Stimulated activated CD4-positive, alpha-beta T cell treated with anti-CD3 and anti-CD28 coated beads, Interleukin-15, amount 100 ng/mL, for 24 hours (primary cell): ENCODE results near the gene ERI2.
"Not testable (repeated sequence)": the region's sequence is repeated elsewhere in the genome, so short reads cannot be mapped to it uniquely, and the experiment has no call there.

ENCODE experiments used
- DNase-seq: peaks from one replicate; pipeline ENCODE4 v3.0.0-alpha.2; 2020

Gene ERI2

DNA sequence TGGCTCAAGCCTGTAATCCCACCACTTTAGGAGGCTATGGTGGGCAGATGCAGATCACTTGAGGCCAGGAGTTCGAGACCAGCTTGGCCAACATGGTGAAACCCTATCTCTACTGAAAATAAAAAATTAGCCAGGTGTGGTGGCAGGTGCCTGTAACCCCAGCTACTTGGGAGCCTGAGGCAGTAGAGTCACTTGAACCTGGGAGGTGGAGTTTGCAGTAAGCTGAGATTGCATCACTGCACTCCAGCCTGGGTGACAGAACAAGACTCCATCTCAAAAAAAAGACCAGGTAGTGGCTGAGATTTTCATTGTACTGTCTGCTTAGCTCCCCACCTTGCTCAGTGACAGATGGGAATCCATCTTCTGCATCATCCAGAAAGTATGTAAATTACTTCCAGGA, 41.8 kb downstream of the ERI2 start:
- not testable (repeated sequence) for DNase-seq

DNA sequence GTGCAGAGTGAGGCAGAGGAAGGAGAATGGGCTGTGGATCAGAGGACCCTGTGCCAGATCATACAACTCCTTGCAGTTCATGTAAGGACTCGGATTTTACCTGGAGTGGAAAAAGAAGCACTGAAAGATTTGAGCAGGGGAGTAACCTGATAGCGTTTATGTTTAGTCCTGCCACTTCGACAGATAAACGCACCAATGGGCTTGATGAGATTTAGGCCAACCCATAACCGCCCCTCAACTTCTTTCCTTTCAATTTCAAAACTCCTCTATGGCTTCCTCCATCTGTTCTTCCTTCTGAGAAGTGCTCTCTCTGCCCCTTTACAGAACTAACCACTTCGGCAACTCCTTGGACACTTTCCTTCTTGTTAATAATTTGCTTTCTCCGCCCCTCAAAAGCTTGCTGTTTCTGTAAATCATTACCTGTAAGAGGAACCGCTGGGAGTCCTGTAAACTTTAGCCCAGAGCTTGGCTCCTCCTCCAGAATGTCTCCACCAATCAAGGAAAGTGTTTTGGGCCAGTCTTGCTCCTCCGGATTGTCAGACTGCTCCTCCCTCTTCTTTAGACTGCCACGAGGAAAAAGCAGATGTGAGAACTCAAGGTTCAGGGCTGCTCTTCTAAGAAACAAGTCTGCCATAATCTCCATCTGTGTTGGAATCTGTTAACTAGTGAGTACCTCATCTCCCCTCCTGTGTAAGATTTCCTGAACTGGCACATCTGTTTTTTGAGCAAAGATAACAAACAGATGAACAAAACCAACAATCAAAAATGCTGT, 42.6 kb downstream of the ERI2 start, which contains the start of gene ACSM3:
Gene ACSM3, plus strand, starts transcription at position 554 of the 772 bp plus-strand sequence. CDS start 6,021 bp downstream, outside the sequence.
- DNase-seq = peak; percentile 67

DNA sequence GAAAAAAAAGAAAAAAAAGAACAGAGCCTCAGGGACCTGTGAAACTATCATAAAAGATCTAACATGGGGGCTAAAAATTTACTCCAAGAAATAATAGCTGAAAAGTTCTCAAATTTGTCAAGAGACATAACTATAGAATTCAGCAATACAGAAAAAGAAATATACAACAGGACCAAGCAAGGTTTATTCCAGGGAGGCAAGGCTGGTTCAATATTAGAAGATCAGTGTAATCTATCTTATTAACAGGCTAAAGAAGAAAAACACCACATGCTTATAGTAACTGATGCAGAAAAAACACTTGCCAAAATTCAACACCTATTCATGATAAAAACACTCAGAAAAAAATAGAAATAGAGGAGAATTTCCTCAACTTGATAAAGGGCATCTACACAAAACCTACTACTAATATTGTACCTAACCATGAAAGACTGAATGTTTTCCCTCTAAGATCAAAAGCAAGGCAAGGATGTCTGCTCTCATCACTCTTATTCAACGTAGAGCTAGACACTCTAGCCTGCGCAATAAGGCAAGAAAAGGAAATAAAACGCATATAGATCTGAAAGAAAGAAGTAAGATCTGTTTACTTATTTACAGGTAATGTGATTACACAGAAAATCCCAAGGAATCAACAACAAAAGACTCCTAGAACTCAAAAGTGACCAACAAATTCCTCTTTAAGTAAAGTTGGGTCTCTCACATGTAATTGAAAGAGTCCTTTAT, 43.7 kb downstream of the ERI2 start:
- no peak for DNase-seq

DNA sequence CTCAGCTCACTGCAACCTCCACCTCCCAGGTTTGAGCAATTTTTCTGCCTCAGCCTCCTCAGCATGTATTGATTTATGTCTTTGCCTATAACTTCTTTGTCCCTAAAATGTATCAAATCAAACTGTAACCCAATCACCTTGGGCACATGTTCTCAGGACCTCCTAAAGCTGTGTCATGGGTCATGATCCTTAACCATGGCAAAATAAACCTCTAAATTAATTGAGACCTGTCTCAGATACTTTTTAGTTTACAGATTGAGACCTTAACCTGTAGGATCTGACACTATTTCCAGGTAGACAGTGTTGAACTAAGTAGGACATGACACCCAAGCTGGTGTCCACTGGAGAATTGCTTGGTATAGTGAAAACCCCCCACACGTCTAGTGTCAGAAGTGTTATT, 45.1 kb downstream of the ERI2 start:
- no peak for DNase-seq

DNA sequence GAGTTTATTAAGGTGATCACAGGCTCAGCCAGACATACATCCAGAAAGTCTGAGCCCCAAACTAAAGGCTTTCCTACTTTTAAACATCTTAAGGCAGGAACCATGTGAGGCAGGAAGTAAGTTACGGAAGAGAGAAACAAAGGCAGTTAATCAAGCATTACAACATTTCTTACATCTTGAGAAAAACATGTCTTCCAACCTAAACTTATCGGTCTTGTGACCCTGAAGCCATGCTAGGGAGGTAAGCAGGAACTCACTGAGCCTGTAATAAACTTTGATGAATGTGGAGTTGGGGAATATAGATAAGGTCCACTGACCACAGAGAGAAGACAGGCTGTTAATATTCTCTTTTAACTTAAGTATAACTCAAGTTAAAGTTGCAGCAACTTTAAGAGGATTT, 45.9 kb downstream of the ERI2 start:
- DNase-seq = no peak

DNA sequence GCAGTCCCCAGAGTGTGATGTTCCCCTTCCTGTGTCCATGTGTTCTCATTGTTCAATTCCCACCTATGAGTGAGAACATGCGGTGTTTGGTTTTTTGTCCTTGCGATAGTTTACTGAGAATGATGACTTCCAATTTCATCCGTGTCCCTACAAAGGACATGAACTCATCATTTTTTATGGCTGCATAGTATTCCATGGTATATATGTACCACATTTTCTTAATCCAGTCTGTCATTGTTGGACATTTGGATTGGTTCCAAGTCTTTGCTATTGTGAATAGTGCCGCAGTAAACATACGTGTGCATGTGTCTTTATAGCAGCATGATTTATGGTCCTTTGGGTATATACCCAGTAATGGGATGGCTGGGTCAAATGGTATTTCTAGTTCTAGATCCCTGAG, 50.5 kb downstream of the ERI2 start:
- not testable (repeated sequence) for DNase-seq

DNA sequence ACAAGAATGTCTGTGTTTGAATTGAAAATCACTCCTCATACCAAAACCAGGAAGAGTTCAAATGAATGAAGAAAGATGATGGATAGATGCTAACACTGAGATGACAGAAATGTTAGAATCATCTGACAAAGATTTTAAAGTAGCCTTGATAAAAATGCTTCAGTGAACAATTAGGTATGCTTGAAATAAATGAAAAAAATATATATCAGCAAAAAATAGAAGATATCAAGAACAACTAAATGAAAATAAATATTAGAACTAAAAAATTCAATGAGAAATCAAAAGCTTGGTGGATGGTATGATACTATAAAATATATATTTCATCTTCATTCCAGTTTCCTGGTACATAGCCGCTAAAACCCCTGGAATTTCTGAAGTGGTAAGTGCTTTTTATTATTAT, 51.0 kb downstream of the ERI2 start:
- DNase-seq = no peak

DNA sequence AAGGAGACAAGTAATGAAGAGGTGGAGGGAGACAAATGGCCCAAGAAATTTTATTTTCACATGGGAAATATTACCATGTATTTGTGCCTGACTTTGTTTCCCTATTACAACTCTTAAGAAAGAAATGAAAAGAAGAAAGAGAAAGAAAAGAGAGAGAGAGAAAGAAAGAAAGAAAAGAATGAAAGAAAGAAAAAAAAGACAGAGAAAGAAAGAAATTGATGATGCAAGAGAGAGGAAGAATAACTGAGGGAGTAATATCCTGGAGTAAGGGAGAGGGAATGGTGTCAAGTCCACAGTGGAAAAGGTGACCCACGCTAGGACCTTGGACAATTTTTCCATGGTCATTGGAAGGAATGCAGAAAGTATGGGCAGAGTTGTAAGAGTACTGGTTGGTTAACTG, 52.5 kb downstream of the ERI2 start:
- no peak for DNase-seq

DNA sequence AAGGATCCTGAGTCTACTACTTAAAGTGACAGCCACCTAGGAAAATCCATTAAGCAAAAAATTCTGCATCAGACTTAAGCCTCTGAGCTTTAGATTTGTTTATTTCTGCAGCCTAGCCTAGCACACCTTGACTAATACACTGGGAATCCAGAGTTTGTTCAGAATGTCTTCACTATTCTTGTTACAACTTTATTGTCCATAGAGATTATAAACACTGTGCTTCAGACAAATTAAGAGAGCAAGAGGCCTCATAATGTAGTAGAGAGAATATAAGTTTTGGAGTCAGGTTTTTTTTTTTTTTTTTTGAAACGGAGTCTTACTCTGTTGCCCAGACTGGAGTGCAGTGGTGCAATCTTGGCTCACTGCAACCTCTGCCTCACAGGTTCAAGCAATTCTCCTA, 55.7 kb downstream of the ERI2 start:
- no peak for DNase-seq

DNA sequence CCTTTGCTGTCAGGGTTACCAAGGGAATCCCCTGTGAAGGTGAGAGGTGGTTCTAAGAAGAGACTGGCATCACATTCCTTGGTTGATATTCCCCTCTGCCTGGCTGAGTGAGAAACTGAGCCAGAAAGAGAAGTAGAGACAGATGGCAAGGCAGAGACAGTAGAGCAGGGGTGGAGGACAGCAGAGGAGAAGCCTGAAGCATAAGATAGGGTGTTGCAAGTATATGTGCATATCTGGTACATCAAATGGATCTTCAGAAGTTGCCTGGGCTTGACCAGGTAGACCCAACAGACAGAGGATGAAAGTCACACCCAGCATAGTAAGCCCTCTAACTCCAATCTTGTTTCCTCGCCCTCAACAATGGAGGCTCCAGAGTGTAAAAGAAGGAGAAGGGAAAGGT, 56.8 kb downstream of the ERI2 start:
- no peak for DNase-seq

DNA sequence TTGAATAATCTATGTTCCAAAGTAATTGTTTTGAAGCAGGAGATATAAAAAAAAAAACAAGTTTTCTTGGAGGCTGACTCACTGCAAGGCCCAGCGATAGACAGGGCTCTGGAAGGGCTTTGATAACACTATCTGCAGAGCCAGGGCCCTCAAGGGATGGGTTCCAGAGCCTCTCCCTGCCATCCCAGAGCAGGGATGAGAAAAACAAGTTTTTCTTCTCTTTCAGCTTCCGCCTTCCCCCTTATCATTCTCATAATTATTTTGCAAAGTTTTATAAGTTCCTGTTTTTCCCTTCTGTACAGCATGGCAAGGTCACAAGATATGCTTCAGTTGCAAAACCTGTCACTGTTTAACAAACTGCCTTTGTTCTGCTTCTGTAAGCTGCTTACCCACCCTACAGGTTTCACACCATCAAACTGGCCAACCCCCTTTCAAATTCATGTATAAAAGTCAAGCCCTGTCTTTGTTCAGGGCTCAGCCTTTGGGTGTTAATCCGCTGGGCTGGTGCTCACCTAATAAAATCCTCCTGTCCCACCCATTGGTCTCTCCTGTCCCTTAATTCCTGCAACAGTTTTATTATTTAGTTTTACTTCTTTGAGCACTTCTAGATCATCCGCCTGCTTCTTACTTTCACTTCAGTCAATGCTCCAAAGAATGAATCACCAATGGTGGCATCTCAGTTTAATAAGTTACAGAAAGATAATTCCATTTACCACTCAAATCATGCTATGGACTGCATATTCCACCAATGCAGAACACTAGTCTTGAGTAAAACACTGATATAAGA, 59.0 kb downstream of the ERI2 start:
- no peak for DNase-seq

DNA sequence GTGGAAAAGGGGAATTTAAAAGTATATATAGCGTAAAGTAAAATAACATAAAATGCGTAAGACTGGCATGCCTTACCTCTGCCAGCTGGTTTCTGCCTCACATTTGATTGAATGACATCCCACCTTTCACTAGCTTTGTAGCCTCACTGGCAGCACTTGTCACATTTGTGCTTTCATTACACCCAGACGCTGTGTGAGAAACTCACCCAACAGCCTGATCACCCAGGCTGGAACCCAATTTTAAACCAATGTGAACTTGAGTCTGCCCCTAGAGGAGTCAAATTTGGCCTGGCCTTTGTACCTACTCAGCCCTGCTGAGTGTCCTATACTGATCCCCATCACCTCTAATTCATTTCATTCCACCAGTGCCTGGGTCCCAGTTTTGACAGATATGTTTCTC, 59.8 kb downstream of the ERI2 start:
- no peak for DNase-seq
